T-helper 17 cell (primary cell): ENCODE measurements around the gene DDC. TPM values are rescaled to one million over a fixed set of nuclear protein-coding genes. Genes with fewer than 3 reads are reported as not detected.

Experiments used
- ATAC-seq: fragments of 150-1000 bp; cut with Tn5 transposase; 2 replicates; pipeline ENCODE4 v1.10.0; 2021; ENCODE audit warnings: mild to moderate bottlenecking, moderate library complexity
- DNase-seq, 3 donors: peaks; one replicate each; pipeline versions ENCODE4 v3.0.0 to v3.0.0-alpha.2; 2020 to 2021
- H3K9me3 ChIP-seq: one replicate; pipeline ENCODE4 v1.7.0; 2013; ENCODE audit warnings: low read length, mild to moderate bottlenecking; ENCODE audit not compliant: control insufficient read depth, poor library complexity, severe bottlenecking
- H3K27ac Mint-ChIP-seq: one replicate; pipeline ENCODE4 v1.8.0; 2022; ENCODE audit warnings: mild to moderate bottlenecking, moderate library complexity, mixed read lengths
- H3K27me3 Mint-ChIP-seq: one replicate; pipeline ENCODE4 v1.8.0; 2022; ENCODE audit warnings: mixed read lengths
- H3K36me3 Mint-ChIP-seq: one replicate; pipeline ENCODE4 v1.8.0; 2022; ENCODE audit warnings: low read depth, mixed read lengths
- H3K4me1 Mint-ChIP-seq: one replicate; pipeline ENCODE4 v1.8.0; 2022; ENCODE audit warnings: mild to moderate bottlenecking, mixed read lengths
- H3K4me3 Mint-ChIP-seq: one replicate; pipeline ENCODE4 v1.8.0; 2022; ENCODE audit warnings: mild to moderate bottlenecking, moderate library complexity, mixed read lengths
- total RNA-seq, 4 donors: library from RNA in 2 of 4; stranded (reverse) in 2 of 4; gene quantifications; one replicate each; pipeline ENCODE4 v1.2.3 and lab custom pipeline; 2022 to 2026

DDC gene
- total RNA-seq, 2 donors from 2014 or later: not detected

- no peaks in the 10 kb centered on the region for H3K4me1 Mint-ChIP-seq
- no peak overlapping the region for H3K27ac Mint-ChIP-seq
- ATAC-seq: no peak
- H3K9me3 ChIP-seq: no peaks in the 10 kb centered on the region
- H3K27me3 Mint-ChIP-seq: peaks cover 61% of the 10 kb centered on the region
- DNase-seq: no peak
- no peak overlapping the region for H3K4me3 Mint-ChIP-seq
- no peaks in the 10 kb centered on the region for H3K36me3 Mint-ChIP-seq
Measured at GRCh38 chr7:50492770-50493519, 72.3 kb downstream of the DDC start.

DNA sequence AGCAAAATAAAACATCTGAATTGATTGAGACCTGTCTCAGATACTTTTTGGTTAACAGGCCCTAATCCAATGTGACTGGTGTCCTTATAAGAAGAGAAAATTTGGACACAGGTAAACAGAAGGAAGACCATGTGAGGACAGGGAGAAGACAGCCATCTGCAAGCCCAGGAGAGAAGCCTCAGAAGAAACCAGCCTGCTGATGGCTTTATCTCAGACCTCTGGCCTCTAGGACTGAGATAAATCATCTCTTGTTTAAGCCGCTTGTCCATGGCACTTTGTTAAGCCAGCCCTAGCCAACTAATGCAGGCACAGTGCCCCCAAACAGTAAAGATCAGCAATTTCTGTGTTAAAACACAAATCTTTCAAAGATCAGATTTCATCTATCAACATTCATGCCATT lies 73.3 kb downstream of the DDC start:
- Mint-ChIP-seq H3K27ac (no peak overlapping the region), H3K4me1 (no peaks in the 10 kb centered on the region), H3K27me3 (peaks cover 50% of the 10 kb centered on the region), H3K36me3 (no peaks in the 10 kb centered on the region), H3K4me3 (no peak overlapping the region)
- no peak for DNase-seq
- ATAC-seq: no peak
- H3K9me3 ChIP-seq: no peaks in the 10 kb centered on the region

DNA sequence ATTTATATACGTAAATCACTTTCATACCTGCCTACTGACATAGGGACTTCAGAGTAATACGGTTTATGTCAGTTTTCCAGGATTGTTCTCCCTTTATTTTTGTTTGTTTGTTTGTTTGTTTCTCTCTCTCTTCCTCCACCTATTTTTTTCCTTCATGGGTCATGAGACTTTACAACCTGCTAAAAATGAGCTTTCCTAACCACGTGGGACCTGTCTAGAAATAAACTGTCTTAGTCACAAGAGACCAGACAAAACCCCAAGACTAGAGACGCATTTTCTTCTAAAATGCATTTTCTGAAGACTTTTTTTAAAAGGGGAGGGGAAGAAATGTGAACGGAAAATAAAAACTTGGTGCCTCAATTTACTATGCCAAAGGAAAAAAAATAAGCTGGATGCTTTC lies 74.0 kb downstream of the DDC start:
- no peaks in the 10 kb centered on the region for H3K4me1 Mint-ChIP-seq
- peaks cover 44% of the 10 kb centered on the region for H3K27me3 Mint-ChIP-seq

GRCh38 chr7:50488379-50488778 lies 76.8 kb downstream of the DDC start:
- no peaks in the 10 kb centered on the region for H3K9me3 ChIP-seq
- Mint-ChIP-seq H3K4me1 (no peaks in the 10 kb centered on the region), H3K27ac (no peak overlapping the region), H3K4me3 (no peak overlapping the region), H3K27me3 (peaks cover 35% of the 10 kb centered on the region), H3K36me3 (peaks cover 2% of the 10 kb centered on the region)
- DNase-seq: no peak
- no peak for ATAC-seq

More for the DNA sequence above, 74.0 kb downstream of the DDC start:
- H3K9me3 ChIP-seq: no peaks in the 10 kb centered on the region
- ATAC-seq (no peak), DNase-seq (no peak)
- no peak overlapping the region for H3K27ac Mint-ChIP-seq
- no peaks in the 10 kb centered on the region for H3K36me3 Mint-ChIP-seq
- H3K4me3 Mint-ChIP-seq: no peak overlapping the region

DNA sequence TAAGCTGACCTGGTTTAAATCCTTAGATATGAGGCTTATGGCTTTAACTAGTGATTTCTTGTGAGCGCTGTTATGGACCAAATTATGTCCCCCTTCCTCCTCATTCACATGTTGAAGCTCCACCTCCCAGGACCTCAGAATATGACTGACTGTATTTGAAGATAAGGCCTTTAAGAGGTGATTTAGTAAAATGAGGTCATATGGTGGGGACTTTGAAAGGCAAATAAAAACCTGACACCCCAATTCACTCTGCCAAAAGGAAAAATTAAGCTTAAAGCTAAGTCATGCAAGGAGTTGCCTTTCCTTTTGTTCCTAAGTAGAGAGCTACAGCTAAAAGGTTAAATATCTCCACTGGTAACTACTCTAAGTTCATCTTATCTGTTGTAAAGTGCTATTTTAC lies 78.7 kb downstream of the DDC start:
- no peak overlapping the region for H3K27ac Mint-ChIP-seq
- DNase-seq (no peak), ATAC-seq (no peak)
- peaks cover 2% of the 10 kb centered on the region for H3K36me3 Mint-ChIP-seq
- peaks cover 22% of the 10 kb centered on the region for H3K27me3 Mint-ChIP-seq
- H3K9me3 ChIP-seq: no peaks in the 10 kb centered on the region
- no peaks in the 10 kb centered on the region for H3K4me1 Mint-ChIP-seq
- H3K4me3 Mint-ChIP-seq: no peak overlapping the region

GRCh38 chr7:50481867-50482266 lies 83.3 kb downstream of the DDC start:
- Mint-ChIP-seq H3K27me3 (peaks cover 28% of the 10 kb centered on the region), H3K4me3 (no peak overlapping the region), H3K27ac (no peak overlapping the region), H3K4me1 (no peaks in the 10 kb centered on the region), H3K36me3 (peaks cover 2% of the 10 kb centered on the region)
- H3K9me3 ChIP-seq: no peaks in the 10 kb centered on the region
- ATAC-seq: no peak
- DNase-seq: no peak

- Mint-ChIP-seq H3K4me3 (no peak overlapping the region), H3K4me1 (no peaks in the 10 kb centered on the region), H3K27me3 (peaks cover 32% of the 10 kb centered on the region), H3K27ac (no peak overlapping the region), H3K36me3 (peaks cover 2% of the 10 kb centered on the region)
- ATAC-seq (no peak), DNase-seq (no peak)
- H3K9me3 ChIP-seq: no peaks in the 10 kb centered on the region
Measured at GRCh38 chr7:50480797-50481196, 84.4 kb downstream of the DDC start.

GRCh38 chr7:50479743-50480517 lies 85.3 kb downstream of the DDC start:
- no peak overlapping the region for H3K4me3 Mint-ChIP-seq
- no peak overlapping the region for H3K27ac Mint-ChIP-seq
- DNase-seq: no peak
- peaks cover 34% of the 10 kb centered on the region for H3K27me3 Mint-ChIP-seq
- no peak for ATAC-seq
- H3K9me3 ChIP-seq: no peaks in the 10 kb centered on the region
- peaks cover 2% of the 10 kb centered on the region for H3K36me3 Mint-ChIP-seq
- H3K4me1 Mint-ChIP-seq: no peaks in the 10 kb centered on the region

- Mint-ChIP-seq H3K4me1 (no peaks in the 10 kb centered on the region), H3K36me3 (no peaks in the 10 kb centered on the region), H3K27me3 (peaks cover 46% of the 10 kb centered on the region), H3K27ac (no peak overlapping the region), H3K4me3 (no peak overlapping the region)
- ATAC-seq (no peak), DNase-seq (no peak)
- H3K9me3 ChIP-seq: no peaks in the 10 kb centered on the region
Measured at GRCh38 chr7:50477640-50478039, 87.6 kb downstream of the DDC start.

GRCh38 chr7:50476953-50477625 lies 88.1 kb downstream of the DDC start:
- DNase-seq: no peak
- ATAC-seq: no peak
- Mint-ChIP-seq H3K27ac (no peak overlapping the region), H3K4me1 (no peaks in the 10 kb centered on the region), H3K36me3 (no peaks in the 10 kb centered on the region), H3K4me3 (no peak overlapping the region), H3K27me3 (peaks cover 45% of the 10 kb centered on the region)
- H3K9me3 ChIP-seq: no peaks in the 10 kb centered on the region

DNA sequence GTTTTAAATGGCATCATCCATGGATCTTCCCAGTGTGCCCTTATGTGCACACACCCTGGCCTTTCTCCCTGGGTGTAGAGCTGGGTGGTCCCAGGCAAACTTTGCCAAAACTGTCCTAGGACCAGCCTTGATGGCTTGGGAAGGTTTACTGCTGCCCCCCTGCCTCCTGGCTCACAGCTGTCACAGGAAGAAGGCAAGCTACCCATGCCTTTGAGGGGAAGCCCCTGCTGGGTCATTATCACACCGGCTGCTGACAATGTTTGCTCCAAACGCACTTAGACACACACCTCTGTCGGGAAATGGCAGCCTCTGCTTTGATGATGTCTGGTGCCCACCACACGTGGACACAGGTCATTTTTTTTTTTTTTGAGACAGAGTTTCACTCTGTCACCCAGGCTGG lies 89.9 kb downstream of the DDC start:
- no peaks in the 10 kb centered on the region for H3K9me3 ChIP-seq
- ATAC-seq: no peak
- no peak overlapping the region for H3K4me3 Mint-ChIP-seq
- H3K4me1 Mint-ChIP-seq: no peaks in the 10 kb centered on the region
- peaks cover 48% of the 10 kb centered on the region for H3K27me3 Mint-ChIP-seq
- DNase-seq: no peak
- H3K36me3 Mint-ChIP-seq: no peaks in the 10 kb centered on the region
- no peak overlapping the region for H3K27ac Mint-ChIP-seq

DNA sequence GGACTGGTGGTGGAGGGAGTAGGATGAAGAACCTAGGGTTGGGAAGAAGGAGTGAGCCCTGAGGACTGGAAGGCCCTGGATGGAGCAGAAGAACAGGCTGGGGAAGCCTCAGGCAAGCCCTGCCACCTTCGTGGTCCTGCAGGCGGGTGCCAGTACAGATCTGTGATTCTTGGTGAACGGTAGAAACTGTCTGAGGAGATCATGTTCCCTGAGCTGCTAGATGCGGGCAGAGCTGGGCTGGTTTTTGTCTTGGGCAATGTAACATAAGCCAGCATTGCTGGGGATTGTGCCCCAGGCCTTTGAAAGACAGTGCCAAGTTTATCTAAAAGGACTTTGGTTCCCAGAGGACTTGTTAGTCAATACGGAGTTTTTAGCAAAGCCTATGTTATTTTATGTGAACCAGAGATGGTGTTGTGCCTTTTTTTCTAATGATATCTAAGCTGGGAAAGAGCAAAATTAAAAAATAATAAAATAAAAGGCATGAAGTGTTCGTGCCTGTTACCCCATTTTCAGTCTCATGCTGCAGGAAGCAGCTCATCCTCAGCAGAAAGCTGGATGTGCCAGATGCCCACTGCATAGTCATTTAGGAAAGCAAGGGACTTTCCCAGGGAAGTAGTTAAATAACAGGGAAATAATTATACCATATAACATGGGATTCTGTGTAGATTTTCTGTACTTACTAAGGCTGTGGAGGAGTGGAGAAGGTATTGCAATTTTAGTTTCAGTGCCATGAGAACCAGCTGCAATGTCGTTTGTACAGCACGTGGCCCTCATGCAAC lies 90.6 kb downstream of the DDC start:
- no peaks in the 10 kb centered on the region for H3K36me3 Mint-ChIP-seq
- no peaks in the 10 kb centered on the region for H3K9me3 ChIP-seq
- no peak for DNase-seq
- H3K4me1 Mint-ChIP-seq: no peaks in the 10 kb centered on the region
- no peak overlapping the region for H3K4me3 Mint-ChIP-seq
- no peak for ATAC-seq
- H3K27me3 Mint-ChIP-seq: peaks cover 41% of the 10 kb centered on the region
- no peak overlapping the region for H3K27ac Mint-ChIP-seq

- ATAC-seq (no peak), DNase-seq (no peak)
- H3K4me3 Mint-ChIP-seq: no peak overlapping the region
- no peaks in the 10 kb centered on the region for H3K36me3 Mint-ChIP-seq
- H3K27ac Mint-ChIP-seq: no peak overlapping the region
- H3K27me3 Mint-ChIP-seq: peaks cover 36% of the 10 kb centered on the region
- no peaks in the 10 kb centered on the region for H3K4me1 Mint-ChIP-seq
- H3K9me3 ChIP-seq: no peaks in the 10 kb centered on the region
Measured at GRCh38 chr7:50473531-50473930, 91.7 kb downstream of the DDC start.
